Stimulated activated naive CD4-positive, alpha-beta T cell (primary cell): ENCODE data around the gene TRAF5.
"Not testable (repeated sequence)": the region's sequence is repeated elsewhere in the genome, so short reads cannot be mapped to it uniquely, and the experiment has no call there.

Source experiments
- DNase-seq, 6 experiments: peaks; one replicate each; lab custom pipeline; 2025; lab: John Stamatoyannopoulos, UW

The TRAF5 gene

GRCh38 chr1:211347077-211347844, 20.6 kb downstream of the TRAF5 start:
- DNase-seq: peak in 1 of 6 experiments; percentile 7

GRCh38 chr1:211348547-211348946, 21.9 kb downstream of the TRAF5 start:
- no peak for DNase-seq

GRCh38 chr1:211349741-211350140, 23.1 kb downstream of the TRAF5 start:
- DNase-seq: no peak

- not testable (repeated sequence) for DNase-seq
Observed at GRCh38 chr1:211352055-211352454, 25.4 kb downstream of the TRAF5 start.

GRCh38 chr1:211352465-211352864, 25.8 kb downstream of the TRAF5 start:
- DNase-seq: no peak

GRCh38 chr1:211352985-211353515, 26.4 kb downstream of the TRAF5 start:
- DNase-seq: peak in 5 of 6 experiments; percentile 10 to 45 (median 29)

- DNase-seq: no peak
Observed at GRCh38 chr1:211353562-211354212, 27.1 kb downstream of the TRAF5 start.

GRCh38 chr1:211355873-211356272, 29.2 kb downstream of the TRAF5 start:
- DNase-seq: no peak

GRCh38 chr1:211356723-211357407, 30.2 kb downstream of the TRAF5 start:
- DNase-seq: no peak

- DNase-seq: no peak
Observed at GRCh38 chr1:211358685-211359084, 32.1 kb downstream of the TRAF5 start.

- DNase-seq: no peak
Observed at GRCh38 chr1:211359876-211360275, 33.2 kb downstream of the TRAF5 start.

GRCh38 chr1:211361202-211361601, 34.6 kb downstream of the TRAF5 start:
- no peak for DNase-seq

GRCh38 chr1:211369640-211370039, 43.0 kb downstream of the TRAF5 start:
- DNase-seq: no peak

GRCh38 chr1:211370669-211371068, 44.0 kb downstream of the TRAF5 start:
- no peak for DNase-seq

GRCh38 chr1:211371406-211372105, 44.9 kb downstream of the TRAF5 start:
- no peak for DNase-seq

GRCh38 chr1:211372463-211372862, 45.8 kb downstream of the TRAF5 start:
- no peak for DNase-seq

GRCh38 chr1:211375146-211375818, 48.6 kb downstream of the TRAF5 start:
- DNase-seq: no peak

GRCh38 chr1:211375949-211376348, 49.3 kb downstream of the TRAF5 start:
- DNase-seq: no peak

- no peak for DNase-seq
Observed at GRCh38 chr1:211376807-211377470, 50.3 kb downstream of the TRAF5 start.

- no peak for DNase-seq
Observed at GRCh38 chr1:211377539-211378450, 51.2 kb downstream of the TRAF5 start.
